Aorta (tissue), 5 donors: ENCODE results near the gene CELF2. TPM values are rescaled to one million over a fixed set of nuclear protein-coding genes. Genes with fewer than 3 reads are reported as not detected.

Source experiments
- ATAC-seq: fragments of 200-7000 bp; cut with Tn5 transposase; one replicate; pipeline ENCODE4 v1.9.1; 2022; ENCODE audit warnings: moderate library complexity; ENCODE audit not compliant: low FRiP score
- DNase-seq, 2 donors: peaks; one replicate each; pipeline ENCODE4 v3.0.0-alpha.2; 2020
- H3K27ac ChIP-seq, 2 donors: one replicate each; pipeline ENCODE4 v1.5.1; 2013; ENCODE audit warnings: low read length in 2 of 2, mild to moderate bottlenecking in 2 of 2, moderate library complexity in 2 of 2, control low read depth in 1 of 2, inconsistent platforms in 1 of 2, low read depth in 1 of 2
- H3K27me3 ChIP-seq, 2 donors: one replicate each; pipeline ENCODE4 v1.6.1; 2013; ENCODE audit warnings: control low read depth in 1 of 2, low read length in 1 of 2, mild to moderate bottlenecking in 1 of 2, moderate library complexity in 1 of 2; ENCODE audit not compliant: insufficient read depth in 2 of 2, control insufficient read depth in 1 of 2
- H3K36me3 ChIP-seq, 2 donors: one replicate each; pipeline ENCODE4 v1.6.1; 2013; ENCODE audit warnings: control low read depth in 1 of 2, low read length in 1 of 2, mild to moderate bottlenecking in 1 of 2; ENCODE audit not compliant: insufficient read depth in 2 of 2, control insufficient read depth in 1 of 2
- H3K4me1 ChIP-seq, 2 donors: one replicate each; pipeline ENCODE4 v1.6.1; 2013; ENCODE audit warnings: low read length in 2 of 2, control low read depth in 1 of 2, mild to moderate bottlenecking in 1 of 2, moderate library complexity in 1 of 2; ENCODE audit not compliant: insufficient read depth in 2 of 2, control insufficient read depth in 1 of 2
- H3K4me3 ChIP-seq, 2 donors: one replicate each; pipeline ENCODE4 v1.5.1; 2013; ENCODE audit warnings: low read length in 2 of 2, control low read depth in 1 of 2, mild to moderate bottlenecking in 1 of 2
- H3K9me3 ChIP-seq: one replicate; pipeline ENCODE4 v1.6.1; 2013; ENCODE audit warnings: mild to moderate bottlenecking, low read length; ENCODE audit not compliant: control insufficient read depth
- WGBS, 2 donors: extraction: QIAGEN DNeasy Blood & Tissue Kit; methylation state at CpG; one replicate each; pipeline ENCODE4 v1.1.7; 2013; 5-methylcytosine and 5-hydroxymethylcytosine counted together
- intact Hi-C, 2 donors: fragments of 100-400 bp; cut with DNase I; formaldehyde crosslinking; loops; one replicate each; pipeline versions ENCODE4 v1.14.2 to v1.15.0; 2022
- polyA plus RNA-seq, 2 donors: library from polyadenylated mRNA; stranded (reverse); fragments of 200-250 nt; gene quantifications; one replicate each; pipeline ENCODE4 v1.2.3, GENCODE V29; 2013
- total RNA-seq, 2 donors: library from RNA; stranded (reverse); fragmentation: NEBNext Ultra II Directional; extraction: Animal tissue kit (Norgen Biotek cat#: 25700); gene quantifications; one replicate each; pipeline ENCODE4 v1.2.1, GENCODE V29; 2021
- donor health status: healthy with polysubstance abuse.
- donor health status: Bipolar disorder and iron deficiency.
- donor health status: DM: no; HTN: no; CAD: no.
- donor health status: DM: no; HTN: no; CAD: no.
- donor health status: DM: yes; HTN: yes; CAD: no.

The CELF2 gene
- total and polyA plus RNA-seq, 4 donors, result 10.9 to 55.4 (median 36.4) TPM

DNA sequence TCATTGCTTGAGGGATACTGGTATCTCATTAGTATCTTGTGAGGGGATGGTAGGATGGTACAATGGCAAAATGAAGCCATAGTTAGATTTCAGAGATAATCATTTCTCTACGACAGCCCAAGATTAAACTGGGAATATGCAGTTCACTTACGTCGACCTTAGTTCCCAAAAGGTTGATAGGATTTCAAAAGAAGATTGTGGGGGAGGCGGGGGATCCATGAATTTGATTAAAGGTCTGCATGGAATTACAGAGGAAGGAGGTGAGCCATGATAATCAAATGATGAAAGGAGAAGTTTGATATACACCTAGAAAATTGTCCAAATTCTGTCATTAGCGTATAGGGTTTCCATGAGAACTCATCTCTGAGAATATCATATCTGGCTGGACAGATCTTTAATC is 206.6 kb downstream of the CELF2 start:
- no peak for ATAC-seq
- WGBS, 2 donors, result 97 to 98% methylated on average over 5 of the region's 5 CpGs
- intact Hi-C loops, result no loop called here
- Histone ChIP-seq H3K27me3 (no peaks in the 10 kb centered on the region), H3K4me3 (no peak overlapping the region), H3K9me3 (no peaks in the 10 kb centered on the region), H3K27ac (no peak overlapping the region), H3K36me3 (no peaks in the 10 kb centered on the region), H3K4me1 (no peaks in the 10 kb centered on the region)
- DNase-seq, result no peak

DNA sequence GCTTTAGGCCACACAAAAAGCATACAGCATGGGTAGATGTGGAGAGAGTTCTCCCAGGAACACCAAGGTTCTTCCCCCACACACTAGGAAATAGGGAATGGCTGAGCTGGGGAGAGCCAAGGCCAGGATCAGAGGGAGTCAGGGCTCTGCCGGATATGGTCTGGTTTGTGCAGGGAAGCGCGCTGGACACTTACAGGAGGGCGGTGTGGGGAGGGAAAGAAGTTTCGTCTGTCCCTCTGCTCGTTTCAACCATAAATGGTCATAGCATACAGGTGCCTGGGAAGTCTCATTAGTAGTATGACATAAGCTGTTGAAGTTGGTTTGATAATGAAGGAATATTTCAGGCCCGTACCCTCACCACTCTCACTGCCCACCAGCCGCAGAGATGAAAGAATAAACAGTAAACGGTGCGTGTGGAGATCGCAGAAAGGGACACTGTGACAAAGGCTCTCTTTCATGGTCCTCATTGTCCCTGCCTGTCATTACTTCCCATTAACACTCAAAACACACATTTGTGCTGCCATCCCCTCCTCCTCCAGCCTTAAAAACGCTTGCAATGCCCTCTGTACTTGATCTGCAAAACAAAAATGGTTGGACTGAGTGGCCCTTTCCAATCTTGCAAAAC is 207.2 kb downstream of the CELF2 start:
- Histone ChIP-seq H3K9me3 (no peaks in the 10 kb centered on the region), H3K27ac (no peak overlapping the region), H3K4me1 (no peaks in the 10 kb centered on the region), H3K27me3 (no peaks in the 10 kb centered on the region), H3K4me3 (no peak overlapping the region), H3K36me3 (no peaks in the 10 kb centered on the region)
- ATAC-seq, result no peak
- intact Hi-C loops, result no loop called here
- DNase-seq, result no peak
- WGBS, 2 donors, result 88 to 89% methylated on average over 12 of the region's 12 CpGs

DNA sequence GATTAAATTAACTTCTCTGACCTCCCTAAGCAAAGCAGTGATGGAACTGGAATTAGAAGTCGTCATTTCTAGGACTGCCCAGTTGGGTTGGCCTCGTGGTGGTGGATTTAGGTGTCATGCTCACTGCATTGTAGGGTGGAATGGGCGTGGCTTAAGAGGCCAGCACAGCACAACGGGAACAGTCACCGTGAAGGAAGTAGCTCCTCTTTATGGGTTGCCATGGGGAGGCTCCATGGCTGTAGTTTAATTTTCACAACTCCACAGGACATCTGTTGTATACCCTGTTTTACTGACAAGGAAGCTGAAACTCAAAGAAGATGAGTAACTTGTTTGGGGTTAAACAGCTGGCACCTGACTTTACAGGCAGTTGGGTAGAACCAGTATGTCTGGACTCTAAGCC is 208.3 kb downstream of the CELF2 start:
- DNase-seq (peak in 1 of 2 donors; percentile 72), ATAC-seq (peak; percentile 20)
- Histone ChIP-seq H3K9me3 (no peaks in the 10 kb centered on the region), H3K36me3 (no peaks in the 10 kb centered on the region), H3K4me1 (no peaks in the 10 kb centered on the region), H3K27ac (no peak overlapping the region), H3K27me3 (no peaks in the 10 kb centered on the region), H3K4me3 (no peak overlapping the region)
- WGBS, 2 donors, result 81 to 86% methylated on average over 5 of the region's 5 CpGs
- intact Hi-C loops, result no loop called here

- WGBS, 2 donors, result 91 to 93% methylated on average over 7 of the region's 7 CpGs
- intact Hi-C loops, result no loop called here
- Histone ChIP-seq H3K27ac (no peak overlapping the region), H3K27me3 (no peaks in the 10 kb centered on the region), H3K4me1 (no peaks in the 10 kb centered on the region), H3K9me3 (no peaks in the 10 kb centered on the region), H3K4me3 (no peak overlapping the region), H3K36me3 (no peaks in the 10 kb centered on the region)
- DNase-seq (no peak), ATAC-seq (no peak)
Measured at GRCh38 chr10:11227103-11227502, 209.4 kb downstream of the CELF2 start.

DNA sequence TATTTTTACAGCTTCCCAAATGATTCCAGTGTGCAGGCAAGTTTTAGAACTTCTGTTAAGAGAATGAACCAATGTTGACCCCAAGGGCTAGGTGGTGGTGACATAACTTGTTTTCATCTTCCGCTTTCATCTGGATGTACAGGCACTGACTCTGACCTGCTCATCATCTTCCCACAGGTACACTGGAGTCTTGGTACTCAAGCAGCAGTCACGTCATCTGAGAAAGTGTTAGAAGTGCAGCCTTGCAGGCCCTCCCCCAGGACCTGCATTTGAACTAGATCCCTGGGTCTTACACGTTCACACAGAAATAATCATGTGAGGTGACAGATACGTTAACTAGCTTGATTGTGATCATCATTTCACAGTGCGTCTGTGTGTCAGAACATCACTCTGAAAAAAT is 212.2 kb downstream of the CELF2 start:
- Histone ChIP-seq H3K4me3 (no peak overlapping the region), H3K4me1 (no peaks in the 10 kb centered on the region), H3K9me3 (peaks cover 3% of the 10 kb centered on the region), H3K27ac (no peak overlapping the region), H3K36me3 (peaks cover 2 to 4% of the 10 kb centered on the region in 2 donors), H3K27me3 (no peaks in the 10 kb centered on the region)
- ATAC-seq (no peak), DNase-seq (no peak)
- intact Hi-C loops, result no loop called here
- WGBS, 2 donors, result 95 to 97% methylated on average over 5 of the region's 5 CpGs

- H3K27me3 ChIP-seq, result no peaks in the 10 kb centered on the region
- 72 to 83% methylated on average over 5 of the region's 5 CpGs for WGBS, 2 donors
- no peak for ATAC-seq
- intact Hi-C loops, result no loop called here
- no peak for DNase-seq
- no peak overlapping the region for H3K27ac ChIP-seq
- no peaks in the 10 kb centered on the region for H3K4me1 ChIP-seq
- H3K36me3 ChIP-seq, result peaks cover 2 to 4% of the 10 kb centered on the region in 2 donors
- H3K9me3 ChIP-seq, result peaks cover 3% of the 10 kb centered on the region
- no peak overlapping the region for H3K4me3 ChIP-seq
Measured at GRCh38 chr10:11230498-11231167, 213.0 kb downstream of the CELF2 start.

- intact Hi-C loops, result no loop called here
- Histone ChIP-seq H3K27ac (no peak overlapping the region), H3K4me3 (no peak overlapping the region), H3K27me3 (no peaks in the 10 kb centered on the region), H3K4me1 (no peaks in the 10 kb centered on the region), H3K9me3 (peaks cover 3% of the 10 kb centered on the region), H3K36me3 (peaks cover 2 to 4% of the 10 kb centered on the region in 2 donors)
- DNase-seq, result no peak
- ATAC-seq, result no peak
- 97 to 98% methylated on average over 3 of the region's 3 CpGs for WGBS, 2 donors
Measured at GRCh38 chr10:11231285-11231684, 213.6 kb downstream of the CELF2 start.

DNA sequence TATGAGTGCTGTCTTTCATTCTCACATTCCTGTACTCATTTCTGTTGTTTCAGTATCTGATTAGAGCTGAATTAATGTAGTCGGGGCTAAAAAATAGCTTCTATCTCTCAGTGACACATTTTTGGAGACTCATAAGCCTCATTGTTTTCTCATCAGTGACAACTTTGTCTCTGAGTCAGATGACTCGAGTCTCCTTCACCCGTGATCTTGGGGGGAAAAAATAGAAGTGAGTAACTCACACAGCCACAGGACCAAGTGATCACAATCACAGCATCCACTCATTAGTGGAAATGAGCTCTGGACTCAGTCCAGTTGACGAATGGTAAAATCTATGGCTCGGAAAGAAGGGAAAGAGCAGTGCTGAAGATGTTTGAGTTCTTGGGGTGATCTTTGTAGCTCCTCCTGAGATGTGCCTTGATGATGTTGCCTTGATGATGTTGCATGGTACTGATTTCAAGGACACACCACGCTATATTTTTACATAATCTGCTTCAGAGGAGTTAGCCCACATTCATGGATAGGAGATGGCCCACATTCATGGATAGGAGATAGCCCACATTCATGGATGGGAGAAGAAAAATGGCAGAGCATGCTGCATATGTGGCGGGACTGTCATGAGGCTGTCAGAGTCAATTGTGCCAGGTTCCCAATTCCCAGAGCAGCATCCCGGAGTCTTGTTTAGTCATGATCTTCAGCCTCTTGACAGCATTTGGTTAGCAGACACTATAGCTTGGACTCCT is 214.7 kb downstream of the CELF2 start:
- Histone ChIP-seq H3K27me3 (no peaks in the 10 kb centered on the region), H3K4me1 (no peaks in the 10 kb centered on the region), H3K4me3 (no peak overlapping the region), H3K27ac (no peak overlapping the region), H3K36me3 (peaks cover 2 to 4% of the 10 kb centered on the region in 2 donors), H3K9me3 (peaks cover 3% of the 10 kb centered on the region)
- ATAC-seq (no peak), DNase-seq (no peak)
- intact Hi-C loops, result no loop called here
- WGBS, 2 donors, result 89 to 96% methylated on average over 8 of the region's 8 CpGs
